ENCODE data around the gene LLPH.
"Not testable (repeated sequence)": the region's sequence is repeated elsewhere in the genome, so short reads cannot be mapped to it uniquely, and the experiment has no call there.

GRCh38 chr12:66174391-66175325 is 44.1 kb upstream of the LLPH start:
- TF ChIP-seq HOXA5 (CRISPR knock-in tag; IDR thresholded peaks at IDR 0.05); ELF4 (CRISPR knock-in tag; IDR thresholded peaks at IDR 0.05; ENCODE audit: borderline replicate concordance); ZNF136 (CRISPR knock-in tag; IDR thresholded peaks at IDR 0.05; ENCODE audit: low read depth); POLR2A (IDR thresholded peaks at IDR 0.05; ENCODE audit: insufficient read depth in 1 of 2, low read depth in 2 of 2, low read length in 2 of 2); ZNF34 (CRISPR knock-in tag; IDR thresholded peaks at IDR 0.05; ENCODE audit: borderline replicate concordance); SP1 (IDR thresholded peaks at IDR 0.05); SP1 (CRISPR knock-in tag; IDR thresholded peaks at IDR 0.05); RAD21 (CRISPR knock-in tag; IDR thresholded peaks at IDR 0.05); HDAC1 (CRISPR knock-in tag; IDR thresholded peaks at IDR 0.05): not testable (repeated sequence)
- TF ChIP-seq, protein P1, sequence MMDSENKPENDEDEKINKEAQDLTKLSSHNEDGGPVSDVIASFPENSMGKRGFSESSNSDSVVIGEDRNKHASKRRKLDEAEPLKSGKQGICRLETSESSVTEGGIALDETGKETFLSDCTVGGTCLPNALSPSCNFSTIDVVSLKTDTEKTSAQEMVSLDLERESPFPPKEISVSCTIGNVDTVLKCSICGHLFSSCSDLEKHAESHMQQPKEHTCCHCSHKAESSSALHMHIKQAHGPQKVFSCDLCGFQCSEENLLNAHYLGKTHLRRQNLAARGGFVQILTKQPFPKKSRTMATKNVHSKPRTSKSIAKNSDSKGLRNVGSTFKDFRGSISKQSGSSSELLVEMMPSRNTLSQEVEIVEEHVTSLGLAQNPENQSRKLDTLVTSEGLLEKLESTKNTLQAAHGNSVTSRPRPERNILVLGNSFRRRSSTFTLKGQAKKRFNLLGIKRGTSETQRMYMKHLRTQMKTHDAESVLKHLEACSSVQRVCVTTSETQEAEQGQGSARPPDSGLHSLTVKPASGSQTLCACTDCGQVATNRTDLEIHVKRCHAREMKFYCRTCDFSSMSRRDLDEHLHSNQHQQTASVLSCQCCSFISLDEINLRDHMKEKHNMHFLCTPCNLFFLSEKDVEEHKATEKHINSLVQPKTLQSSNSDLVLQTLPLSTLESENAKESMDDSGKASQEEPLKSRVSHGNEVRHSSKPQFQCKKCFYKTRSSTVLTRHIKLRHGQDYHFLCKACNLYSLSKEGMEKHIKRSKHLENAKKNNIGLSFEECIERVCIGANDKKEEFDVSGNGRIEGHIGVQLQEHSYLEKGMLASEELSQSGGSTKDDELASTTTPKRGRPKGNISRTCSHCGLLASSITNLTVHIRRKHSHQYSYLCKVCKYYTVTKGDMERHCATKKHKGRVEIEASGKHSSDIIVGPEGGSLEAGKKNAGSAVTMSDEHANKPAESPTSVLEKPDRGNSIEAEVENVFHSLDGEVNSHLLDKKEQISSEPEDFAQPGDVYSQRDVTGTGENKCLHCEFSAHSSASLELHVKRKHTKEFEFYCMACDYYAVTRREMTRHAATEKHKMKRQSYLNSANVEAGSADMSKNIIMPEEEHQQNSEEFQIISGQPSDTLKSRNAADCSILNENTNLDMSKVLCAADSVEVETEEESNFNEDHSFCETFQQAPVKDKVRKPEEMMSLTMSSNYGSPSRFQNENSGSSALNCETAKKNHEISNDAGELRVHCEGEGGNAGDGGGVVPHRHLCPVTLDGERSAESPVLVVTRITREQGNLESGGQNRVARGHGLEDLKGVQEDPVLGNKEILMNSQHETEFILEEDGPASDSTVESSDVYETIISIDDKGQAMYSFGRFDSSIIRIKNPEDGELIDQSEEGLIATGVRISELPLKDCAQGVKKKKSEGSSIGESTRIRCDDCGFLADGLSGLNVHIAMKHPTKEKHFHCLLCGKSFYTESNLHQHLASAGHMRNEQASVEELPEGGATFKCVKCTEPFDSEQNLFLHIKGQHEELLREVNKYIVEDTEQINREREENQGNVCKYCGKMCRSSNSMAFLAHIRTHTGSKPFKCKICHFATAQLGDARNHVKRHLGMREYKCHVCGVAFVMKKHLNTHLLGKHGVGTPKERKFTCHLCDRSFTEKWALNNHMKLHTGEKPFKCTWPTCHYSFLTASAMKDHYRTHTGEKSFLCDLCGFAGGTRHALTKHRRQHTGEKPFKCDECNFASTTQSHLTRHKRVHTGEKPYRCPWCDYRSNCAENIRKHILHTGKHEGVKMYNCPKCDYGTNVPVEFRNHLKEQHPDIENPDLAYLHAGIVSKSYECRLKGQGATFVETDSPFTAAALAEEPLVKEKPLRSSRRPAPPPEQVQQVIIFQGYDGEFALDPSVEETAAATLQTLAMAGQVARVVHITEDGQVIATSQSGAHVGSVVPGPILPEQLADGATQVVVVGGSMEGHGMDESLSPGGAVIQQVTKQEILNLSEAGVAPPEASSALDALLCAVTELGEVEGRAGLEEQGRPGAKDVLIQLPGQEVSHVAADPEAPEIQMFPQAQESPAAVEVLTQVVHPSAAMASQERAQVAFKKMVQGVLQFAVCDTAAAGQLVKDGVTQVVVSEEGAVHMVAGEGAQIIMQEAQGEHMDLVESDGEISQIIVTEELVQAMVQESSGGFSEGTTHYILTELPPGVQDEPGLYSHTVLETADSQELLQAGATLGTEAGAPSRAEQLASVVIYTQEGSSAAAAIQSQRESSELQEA (CRISPR knock-in tag; IDR thresholded peaks at IDR 0.05; ENCODE audit: not compliant biosample characterization), result not testable (repeated sequence)
